ENCODE results near the gene MORC4. TPM values are rescaled to one million over a fixed set of nuclear protein-coding genes. Genes with fewer than 3 reads are reported as not detected.

MORC4 gene
- total RNA-seq, 1 donor from 2014 or later = 14.9 TPM

DNA sequence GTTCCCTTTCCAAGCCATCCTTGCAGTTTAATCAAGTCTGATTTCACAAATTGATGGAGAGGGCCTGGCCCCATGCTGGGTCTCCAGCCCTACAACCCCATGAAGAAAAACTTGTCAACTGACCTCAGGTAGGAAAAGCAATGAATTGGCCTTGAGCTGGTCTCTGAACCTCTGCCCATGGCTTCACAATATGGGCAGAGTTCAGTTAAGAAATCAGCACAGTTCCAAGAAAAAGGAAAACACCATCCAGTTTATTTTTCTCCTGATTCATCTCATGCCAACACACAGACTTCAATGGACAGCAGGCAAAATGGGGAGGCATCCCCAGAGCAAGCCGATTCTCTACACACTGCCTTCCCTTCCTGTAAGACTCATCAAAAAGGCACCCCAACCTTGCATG is 100.2 kb downstream of the MORC4 start:
- TF ChIP-seq, protein P1, sequence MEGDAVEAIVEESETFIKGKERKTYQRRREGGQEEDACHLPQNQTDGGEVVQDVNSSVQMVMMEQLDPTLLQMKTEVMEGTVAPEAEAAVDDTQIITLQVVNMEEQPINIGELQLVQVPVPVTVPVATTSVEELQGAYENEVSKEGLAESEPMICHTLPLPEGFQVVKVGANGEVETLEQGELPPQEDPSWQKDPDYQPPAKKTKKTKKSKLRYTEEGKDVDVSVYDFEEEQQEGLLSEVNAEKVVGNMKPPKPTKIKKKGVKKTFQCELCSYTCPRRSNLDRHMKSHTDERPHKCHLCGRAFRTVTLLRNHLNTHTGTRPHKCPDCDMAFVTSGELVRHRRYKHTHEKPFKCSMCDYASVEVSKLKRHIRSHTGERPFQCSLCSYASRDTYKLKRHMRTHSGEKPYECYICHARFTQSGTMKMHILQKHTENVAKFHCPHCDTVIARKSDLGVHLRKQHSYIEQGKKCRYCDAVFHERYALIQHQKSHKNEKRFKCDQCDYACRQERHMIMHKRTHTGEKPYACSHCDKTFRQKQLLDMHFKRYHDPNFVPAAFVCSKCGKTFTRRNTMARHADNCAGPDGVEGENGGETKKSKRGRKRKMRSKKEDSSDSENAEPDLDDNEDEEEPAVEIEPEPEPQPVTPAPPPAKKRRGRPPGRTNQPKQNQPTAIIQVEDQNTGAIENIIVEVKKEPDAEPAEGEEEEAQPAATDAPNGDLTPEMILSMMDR (IDR thresholded peaks at IDR 0.05; ENCODE audit: insufficient read depth, low read length, poor library complexity, severe bottlenecking) = no peak
- Histone ChIP-seq H3K4me3 (ENCODE audit: low read depth, low read length) (no peak overlapping the region), H3K36me3 (ENCODE audit: control insufficient read depth, insufficient read depth, low read length) (no peaks in the 10 kb centered on the region), H3K27me3 (ENCODE audit: control insufficient read depth, insufficient read depth, low read length) (no peaks in the 10 kb centered on the region)
- DNase-seq (ENCODE audit: low read depth) = no peak

DNA sequence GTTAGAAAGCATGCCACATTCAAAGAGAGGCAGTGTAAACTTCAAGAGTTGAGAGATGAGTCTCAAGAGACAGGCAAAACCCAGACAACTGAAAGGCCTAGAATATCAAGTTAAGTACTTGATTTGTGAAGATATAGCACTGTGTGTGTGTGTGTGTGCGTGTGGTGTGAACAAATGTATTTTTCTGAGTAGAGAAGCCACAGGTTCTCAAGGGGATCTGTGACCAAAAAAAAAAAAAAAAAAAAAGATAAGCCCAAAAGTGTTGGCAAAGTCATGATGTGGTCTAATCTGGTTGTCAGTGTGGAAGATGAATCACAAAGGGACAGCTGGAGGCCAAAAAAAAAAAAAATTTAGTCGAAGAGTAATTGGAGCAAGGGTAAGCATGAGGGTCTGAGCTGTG is 100.7 kb downstream of the MORC4 start:
- TF ChIP-seq, protein P1 (IDR thresholded peaks at IDR 0.05; ENCODE audit: insufficient read depth, low read length, poor library complexity, severe bottlenecking) = no peak
- H3K27me3 ChIP-seq (ENCODE audit: control insufficient read depth, insufficient read depth, low read length) = no peaks in the 10 kb centered on the region
- H3K4me3 ChIP-seq (ENCODE audit: low read depth, low read length) = no peak overlapping the region
- H3K36me3 ChIP-seq (ENCODE audit: control insufficient read depth, insufficient read depth, low read length) = no peaks in the 10 kb centered on the region
- DNase-seq (ENCODE audit: low read depth) = no peak

DNA sequence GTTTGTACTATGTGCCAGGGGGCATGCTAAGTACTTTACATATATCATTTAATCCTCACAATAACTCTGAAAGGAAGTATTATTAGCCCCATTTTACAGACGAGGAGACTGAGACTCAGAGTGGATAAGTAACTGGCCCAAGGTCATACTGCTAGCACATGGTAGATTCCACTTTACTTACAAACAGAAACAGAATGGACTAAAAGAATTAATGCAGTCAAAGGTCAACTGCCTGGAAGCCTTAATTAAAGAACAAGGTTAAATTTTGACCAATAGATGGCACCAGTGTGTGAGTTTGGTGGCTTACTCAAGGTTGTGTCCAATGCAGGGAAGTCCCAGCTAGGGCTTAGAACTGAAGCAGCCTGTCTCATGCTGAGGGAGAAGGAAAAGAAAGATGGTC is 101.5 kb downstream of the MORC4 start:
- no peak for DNase-seq (ENCODE audit: low read depth)
- H3K36me3 ChIP-seq (ENCODE audit: control insufficient read depth, insufficient read depth, low read length) = no peaks in the 10 kb centered on the region
- H3K4me3 ChIP-seq (ENCODE audit: low read depth, low read length) = no peak overlapping the region
- H3K27me3 ChIP-seq (ENCODE audit: control insufficient read depth, insufficient read depth, low read length) = no peaks in the 10 kb centered on the region
- TF ChIP-seq, protein P1 (IDR thresholded peaks at IDR 0.05; ENCODE audit: insufficient read depth, low read length, poor library complexity, severe bottlenecking) = peak; percentile 36

DNA sequence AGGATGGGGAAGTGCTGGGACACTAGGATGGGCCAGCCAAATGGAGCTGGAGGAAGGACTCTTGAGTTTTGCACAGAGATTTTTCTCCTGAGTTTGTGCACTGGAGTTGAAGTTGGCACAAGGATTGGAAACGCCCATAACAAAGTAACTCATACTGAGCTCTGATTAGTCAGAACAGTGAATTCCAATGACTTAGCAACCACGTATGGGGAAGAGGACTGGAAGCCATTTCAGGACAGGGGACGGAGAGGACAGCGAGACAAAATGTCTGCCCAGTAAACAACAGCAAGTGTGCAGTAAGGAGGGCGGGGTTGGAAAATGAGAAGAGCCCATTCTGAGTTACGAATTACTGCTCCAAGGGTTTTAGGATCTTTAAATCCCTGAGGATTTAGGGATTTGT is 102.8 kb downstream of the MORC4 start:
- DNase-seq (ENCODE audit: low read depth) = no peak
- Histone ChIP-seq H3K36me3 (ENCODE audit: control insufficient read depth, insufficient read depth, low read length) (no peaks in the 10 kb centered on the region), H3K4me3 (ENCODE audit: low read depth, low read length) (no peak overlapping the region), H3K27me3 (ENCODE audit: control insufficient read depth, insufficient read depth, low read length) (no peaks in the 10 kb centered on the region)
- TF ChIP-seq, protein P1 (IDR thresholded peaks at IDR 0.05; ENCODE audit: insufficient read depth, low read length, poor library complexity, severe bottlenecking) = no peak

DNA sequence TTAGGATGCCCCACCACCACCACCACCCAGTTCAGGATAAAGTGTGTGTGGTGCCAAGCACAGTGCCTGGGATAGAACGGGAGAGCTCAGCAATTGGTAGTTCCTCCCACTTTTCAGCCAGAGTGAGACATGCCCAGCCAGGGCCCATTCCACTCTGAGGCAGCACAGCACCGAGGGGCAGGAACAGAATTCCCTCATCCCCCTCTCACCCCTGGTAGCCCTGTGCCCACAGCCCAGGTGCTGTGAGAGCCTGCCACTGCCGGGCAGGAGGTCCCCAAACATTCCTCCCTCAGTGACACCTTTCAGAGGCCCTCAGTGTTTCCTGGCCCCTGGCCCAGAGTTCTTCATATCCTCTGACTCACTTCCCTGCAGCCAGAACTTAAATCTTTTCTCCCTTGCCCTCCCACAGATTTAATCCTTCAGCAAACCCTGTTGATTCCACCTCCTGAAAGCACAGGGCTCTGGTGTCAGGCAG is 105.0 kb downstream of the MORC4 start:
- Histone ChIP-seq H3K27me3 (ENCODE audit: control insufficient read depth, insufficient read depth, low read length) (no peaks in the 10 kb centered on the region), H3K4me3 (ENCODE audit: low read depth, low read length) (no peak overlapping the region), H3K36me3 (ENCODE audit: control insufficient read depth, insufficient read depth, low read length) (no peaks in the 10 kb centered on the region)
- TF ChIP-seq, protein P1 (IDR thresholded peaks at IDR 0.05; ENCODE audit: insufficient read depth, low read length, poor library complexity, severe bottlenecking) = no peak
- no peak for DNase-seq (ENCODE audit: low read depth)

DNA sequence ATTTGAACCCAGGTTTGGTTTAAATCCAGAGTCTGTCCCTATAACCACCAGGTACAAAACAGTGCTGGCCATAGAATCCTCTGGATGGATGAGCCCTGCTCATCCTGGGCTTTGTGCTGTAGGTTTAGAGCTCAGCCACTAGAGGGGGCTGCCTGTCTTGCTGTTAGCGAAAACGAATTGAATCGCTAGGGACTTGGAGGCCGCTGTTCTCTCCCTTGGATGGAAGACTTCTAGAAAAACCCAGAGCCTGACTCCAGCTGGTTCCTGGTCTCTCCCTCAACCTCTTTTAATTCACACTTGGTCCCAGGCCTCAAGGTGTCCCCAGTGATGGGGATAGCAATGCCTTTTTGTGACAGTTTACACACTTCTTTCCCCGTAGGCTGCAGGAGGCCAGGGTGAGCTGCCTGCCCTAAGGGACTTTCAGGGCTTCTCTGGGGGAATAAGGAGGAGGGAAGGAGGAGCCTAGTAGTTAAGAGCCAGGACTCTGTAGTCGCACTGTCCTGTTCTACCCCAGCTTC is 105.6 kb downstream of the MORC4 start:
- TF ChIP-seq, protein P1 (IDR thresholded peaks at IDR 0.05; ENCODE audit: insufficient read depth, low read length, poor library complexity, severe bottlenecking) = peak; percentile 89
- no peaks in the 10 kb centered on the region for H3K36me3 ChIP-seq (ENCODE audit: control insufficient read depth, insufficient read depth, low read length)
- no peak for DNase-seq (ENCODE audit: low read depth)
- no peaks in the 10 kb centered on the region for H3K27me3 ChIP-seq (ENCODE audit: control insufficient read depth, insufficient read depth, low read length)
- no peak overlapping the region for H3K4me3 ChIP-seq (ENCODE audit: low read depth, low read length)

Data from kidney epithelial cell (primary cell).